Measurements from ENCODE around the gene ADIRF.
"Not testable (repeated sequence)": the region's sequence is repeated elsewhere in the genome, so short reads cannot be mapped to it uniquely, and the experiment has no call there.

ADIRF gene

GRCh38 chr10:86944907-86945306 lies 23.4 kb upstream of the ADIRF start:
- no peak for DNase-seq (ENCODE audit: low read depth, low spot score)
- H3K4me3 ChIP-seq (ENCODE audit: low read length): no peak overlapping the region

DNA sequence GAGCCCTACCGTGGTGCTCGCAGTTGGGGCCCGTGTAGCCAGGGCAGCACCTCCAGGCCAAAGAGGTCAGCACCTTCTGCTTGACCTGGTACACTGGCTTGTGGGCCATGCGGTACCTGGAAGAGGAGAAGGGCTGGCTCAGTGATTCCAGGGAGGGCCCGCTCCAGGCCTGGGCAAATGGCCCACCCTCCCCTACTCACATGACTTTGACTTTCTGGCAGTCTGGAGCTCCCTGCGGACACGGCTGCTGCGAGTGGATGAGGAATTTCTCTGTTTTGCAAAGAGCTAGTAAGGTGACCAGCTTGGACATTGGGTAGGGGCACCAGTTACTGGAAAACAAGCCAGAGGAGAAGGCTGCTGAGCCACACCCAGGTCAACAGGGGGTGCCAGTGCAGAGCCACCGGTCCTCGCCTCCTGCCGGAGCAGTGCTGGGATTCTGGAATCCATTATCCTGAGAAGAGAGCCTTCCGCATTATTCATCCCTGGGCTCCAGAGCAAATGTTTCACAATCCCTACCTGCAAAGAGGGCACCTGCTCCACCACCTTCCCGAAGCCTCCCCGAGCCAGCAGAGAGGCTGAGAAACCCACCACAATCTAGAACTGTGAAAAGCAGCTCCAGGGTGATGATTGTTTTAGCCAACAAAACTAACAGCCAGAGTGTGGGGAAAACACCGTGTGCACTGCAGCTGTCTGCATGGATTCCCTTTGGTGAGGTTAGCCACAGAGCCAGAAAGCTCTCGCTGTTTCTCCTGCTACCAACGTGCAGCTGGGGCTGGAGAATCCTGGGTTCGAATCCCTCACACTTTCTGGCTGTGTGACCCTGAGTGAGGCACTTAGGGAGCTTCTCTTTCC lies 22.7 kb upstream of the ADIRF start:
- peak; percentile 84 for DNase-seq (ENCODE audit: low read depth, low spot score)
- no peak overlapping the region for H3K4me3 ChIP-seq (ENCODE audit: low read length)

GRCh38 chr10:86946213-86947155 lies 21.8 kb upstream of the ADIRF start:
- no peak overlapping the region for H3K4me3 ChIP-seq (ENCODE audit: low read length)
- DNase-seq (ENCODE audit: low read depth, low spot score): no peak

DNA sequence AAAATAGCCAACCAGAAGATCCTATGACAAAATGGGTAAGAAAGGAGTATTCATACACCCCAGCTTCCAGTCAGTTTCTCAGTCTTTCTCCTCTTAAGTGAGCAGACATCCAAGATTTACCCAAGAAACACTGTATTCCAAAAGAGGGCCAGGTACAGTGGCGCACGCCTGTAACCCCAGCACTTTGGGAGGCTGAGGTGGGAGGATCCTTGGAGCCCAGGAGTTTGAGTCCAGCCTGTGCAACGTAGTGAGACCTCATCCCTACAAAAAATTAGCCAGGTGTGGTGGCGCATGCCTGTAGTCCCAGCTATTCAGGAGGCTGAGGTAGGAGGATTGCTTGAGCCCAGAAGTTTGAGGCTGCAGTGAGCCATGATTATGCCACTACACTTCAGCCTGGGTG lies 20.5 kb upstream of the ADIRF start:
- not testable (repeated sequence) for DNase-seq (ENCODE audit: low read depth, low spot score); H3K4me3 ChIP-seq (ENCODE audit: low read length)

DNA sequence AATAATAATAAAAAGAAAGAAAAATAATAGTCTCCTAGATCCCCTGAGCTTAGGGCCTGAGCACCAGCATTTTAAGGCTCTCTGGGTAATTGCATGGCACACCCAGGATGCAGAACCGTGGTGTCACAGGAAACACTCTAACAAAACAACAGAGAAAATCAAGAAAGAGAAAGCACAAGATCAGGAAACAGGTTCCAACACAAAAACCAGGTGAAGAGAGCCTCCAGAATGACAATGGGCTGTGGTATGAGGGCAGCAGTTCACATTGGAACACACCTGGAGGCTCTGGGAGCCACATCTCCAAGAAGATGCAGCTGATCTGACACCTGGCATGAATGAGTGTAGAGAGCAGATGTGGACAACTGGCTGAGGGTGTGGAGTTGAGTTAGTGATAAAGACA lies 17.9 kb upstream of the ADIRF start:
- peak; percentile 55 for DNase-seq (ENCODE audit: low read depth, low spot score)
- H3K4me3 ChIP-seq (ENCODE audit: low read length): no peak overlapping the region

DNA sequence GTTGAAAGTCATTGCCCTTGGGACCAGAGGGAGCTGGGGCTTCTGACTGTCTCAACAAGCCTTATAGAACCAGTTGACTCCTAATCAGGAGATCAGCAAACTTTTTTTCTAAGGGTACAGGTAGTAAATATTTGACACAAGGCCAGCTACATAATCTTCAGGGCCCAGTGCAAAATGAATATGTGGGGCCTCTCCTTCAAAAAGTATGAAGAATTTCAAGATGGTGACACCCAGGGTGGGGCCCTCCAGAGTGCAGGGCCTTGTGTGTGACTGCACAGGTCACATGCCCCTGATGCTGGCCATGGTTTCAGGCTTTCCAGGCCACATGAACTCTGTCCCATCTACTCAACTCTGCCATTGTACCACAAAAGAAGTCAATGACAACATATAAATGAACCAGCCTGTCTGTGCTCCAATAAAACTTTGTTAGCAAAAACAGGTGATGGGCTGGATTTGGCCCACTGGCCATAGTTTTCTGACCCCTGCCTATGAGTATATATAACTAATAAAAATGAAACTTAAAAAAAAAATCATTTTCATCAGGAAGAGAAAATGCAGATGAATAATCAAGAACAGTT lies 17.0 kb upstream of the ADIRF start:
- no peak for DNase-seq (ENCODE audit: low read depth, low spot score)
- H3K4me3 ChIP-seq (ENCODE audit: low read length): no peak overlapping the region

- DNase-seq (ENCODE audit: low read depth, low spot score): no peak
- H3K4me3 ChIP-seq (ENCODE audit: low read length): no peak overlapping the region
Measured at GRCh38 chr10:86952106-86952505, 16.2 kb upstream of the ADIRF start.

- H3K4me3 ChIP-seq (ENCODE audit: low read length); DNase-seq (ENCODE audit: low read depth, low spot score): not testable (repeated sequence)
Measured at GRCh38 chr10:86952697-86953096, 15.6 kb upstream of the ADIRF start.

- H3K4me3 ChIP-seq (ENCODE audit: low read length): no peak overlapping the region
- DNase-seq (ENCODE audit: low read depth, low spot score): no peak
Measured at GRCh38 chr10:86953747-86954680, 14.3 kb upstream of the ADIRF start.

DNA sequence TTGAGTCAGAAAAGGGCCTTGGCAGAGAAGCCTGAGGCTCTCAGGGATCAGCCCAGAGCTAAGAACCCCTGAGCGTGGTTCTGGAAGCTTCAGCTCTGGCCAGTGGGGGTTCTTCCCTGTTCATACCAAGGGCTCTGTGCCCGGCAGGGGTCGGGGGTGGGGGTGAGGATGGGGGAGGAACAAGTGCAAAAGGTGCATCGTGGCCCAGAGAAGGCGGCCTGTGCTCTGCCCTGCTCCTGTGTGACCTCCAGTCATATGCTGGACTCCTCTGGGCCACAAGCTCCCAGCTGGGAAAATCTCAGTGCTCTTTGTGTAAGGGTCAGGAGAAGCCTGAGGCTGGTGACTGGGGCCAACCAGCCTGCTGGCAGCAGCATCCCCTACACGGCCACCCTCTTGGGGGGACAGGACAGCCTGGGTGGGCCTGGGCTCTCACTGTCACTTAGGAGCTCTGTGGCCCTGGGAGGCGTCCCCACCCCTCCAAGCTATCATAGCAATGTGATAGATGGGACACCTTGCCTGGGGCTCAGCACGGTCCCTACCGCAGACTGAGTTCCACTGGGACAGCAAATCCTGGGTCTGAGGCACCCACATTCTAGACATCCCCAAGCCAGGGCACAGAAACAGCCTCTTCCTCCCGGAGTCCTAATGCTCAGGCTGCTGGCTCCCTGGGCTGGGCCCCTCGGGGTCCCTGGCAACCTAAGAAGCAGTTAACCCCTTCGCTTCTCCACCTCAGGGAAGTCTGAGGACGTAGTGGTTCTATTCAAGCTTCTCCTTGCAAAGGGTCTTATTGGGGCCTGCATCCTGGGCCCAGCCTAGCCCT lies 13.4 kb upstream of the ADIRF start:
- H3K4me3 ChIP-seq (ENCODE audit: low read length): no peak overlapping the region
- no peak for DNase-seq (ENCODE audit: low read depth, low spot score)

GRCh38 chr10:86955501-86956194 lies 12.6 kb upstream of the ADIRF start:
- no peak for DNase-seq (ENCODE audit: low read depth, low spot score)
- H3K4me3 ChIP-seq (ENCODE audit: low read length): no peak overlapping the region

GRCh38 chr10:86956195-86956847 lies 12.0 kb upstream of the ADIRF start:
- H3K4me3 ChIP-seq (ENCODE audit: low read length): no peak overlapping the region

GRCh38 chr10:86956848-86957448 lies 11.3 kb upstream of the ADIRF start:
- no peak overlapping the region for H3K4me3 ChIP-seq (ENCODE audit: low read length)
- no peak for DNase-seq (ENCODE audit: low read depth, low spot score)

More at GRCh38 chr10:86956195-86956847, 12.0 kb upstream of the ADIRF start:
- DNase-seq (ENCODE audit: low read depth, low spot score): no peak

DNA sequence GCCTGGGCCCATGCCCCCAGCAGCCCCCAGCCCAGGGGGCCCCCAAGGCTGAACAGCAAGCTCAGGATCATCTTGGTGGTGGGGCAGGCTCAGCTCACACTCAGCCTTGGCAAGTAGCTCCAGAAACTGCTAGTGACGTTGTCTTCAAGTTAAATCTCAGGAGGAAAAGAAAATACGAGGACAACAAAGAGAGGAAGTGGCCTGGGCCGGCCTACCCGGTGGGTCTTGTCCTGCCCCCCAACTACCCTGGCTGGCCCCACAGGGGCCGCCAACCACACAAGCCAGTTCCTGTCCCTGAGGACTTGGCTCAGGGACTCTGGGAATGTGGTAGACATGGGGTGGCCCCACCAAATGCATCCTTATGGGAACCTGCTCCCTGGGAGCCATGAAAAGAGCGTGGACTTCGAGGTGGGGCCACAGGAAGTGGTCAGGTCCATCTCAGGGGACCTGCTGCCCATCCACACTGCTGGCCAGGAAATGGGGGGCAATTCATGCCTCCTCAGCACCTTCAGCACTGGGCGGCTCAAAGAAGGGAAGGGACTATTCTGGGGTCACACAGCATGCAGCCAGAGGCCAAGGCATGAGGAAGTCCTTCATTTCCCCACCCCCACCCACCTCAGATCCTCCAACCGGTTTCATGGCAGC lies 10.7 kb upstream of the ADIRF start, which contains the start of gene MMRN2:
MMRN2 (minus strand) TSS at position 145 of the 645 bp plus-strand sequence; CDS start at position 71, 74 bp downstream.
- DNase-seq (ENCODE audit: low read depth, low spot score): no peak
- H3K4me3 ChIP-seq (ENCODE audit: low read length): no peak within 1 kb of the TSS

GRCh38 chr10:86958116-86958900 lies 10.0 kb upstream of the ADIRF start, which contains the start of gene SNCG:
TSS of gene SNCG (plus strand) at chr10:86958599. CDS start at chr10:86958698, 99 bp downstream.
- H3K4me3 ChIP-seq (ENCODE audit: low read length): no peak within 1 kb of the TSS
- DNase-seq (ENCODE audit: low read depth, low spot score): no peak

All from Jurkat, Clone E6-1 (cell line).